Osteocyte (in vitro differentiated cells): ENCODE results near the gene COQ8B. TPM values are rescaled to one million over a fixed set of nuclear protein-coding genes. Genes with fewer than 3 reads are reported as not detected.

ENCODE experiments used
- DNase-seq: peaks from one replicate; pipeline ENCODE4 v3.0.0; 2021; ENCODE audit warnings: mixed read lengths; ENCODE audit not compliant: unreplicated experiment; ENCODE audit errors: extremely low spot score
- H3K27ac Mint-ChIP-seq: one replicate; pipeline ENCODE4 v1.8.0; 2021; ENCODE audit warnings: mild to moderate bottlenecking, mixed read lengths; ENCODE audit not compliant: unreplicated experiment
- H3K27me3 Mint-ChIP-seq: one replicate; pipeline ENCODE4 v1.8.0; 2021; ENCODE audit warnings: mixed read lengths; ENCODE audit not compliant: unreplicated experiment
- H3K36me3 Mint-ChIP-seq: one replicate; pipeline ENCODE4 v1.8.0; 2021; ENCODE audit warnings: mixed read lengths; ENCODE audit not compliant: unreplicated experiment
- H3K4me1 Mint-ChIP-seq: one replicate; pipeline ENCODE4 v1.8.0; 2021; ENCODE audit warnings: mixed read lengths; ENCODE audit not compliant: unreplicated experiment
- H3K4me3 Mint-ChIP-seq: one replicate; pipeline ENCODE4 v1.8.0; 2021; ENCODE audit warnings: mild to moderate bottlenecking, moderate library complexity, mixed read lengths; ENCODE audit not compliant: unreplicated experiment
- H3K9me3 Mint-ChIP-seq: one replicate; pipeline ENCODE4 v1.8.0; 2021; ENCODE audit warnings: mixed read lengths; ENCODE audit not compliant: unreplicated experiment
- total RNA-seq: library from RNA; stranded (reverse); gene quantifications from 2 replicates; pipeline ENCODE4 v1.2.1, GENCODE V29; 2021
- TF ChIP-seq, protein P1 (sequence below): fragments of 200-600 bp; sonication (generic); IDR thresholded peaks from 2 replicates; pipeline ENCODE4 v1.5.0; 2021; ENCODE audit warnings: antibody characterized with exemption, mild to moderate bottlenecking, moderate library complexity

The COQ8B gene
- total RNA-seq, 1 donor from 2014 or later: 42.0 TPM

DNA sequence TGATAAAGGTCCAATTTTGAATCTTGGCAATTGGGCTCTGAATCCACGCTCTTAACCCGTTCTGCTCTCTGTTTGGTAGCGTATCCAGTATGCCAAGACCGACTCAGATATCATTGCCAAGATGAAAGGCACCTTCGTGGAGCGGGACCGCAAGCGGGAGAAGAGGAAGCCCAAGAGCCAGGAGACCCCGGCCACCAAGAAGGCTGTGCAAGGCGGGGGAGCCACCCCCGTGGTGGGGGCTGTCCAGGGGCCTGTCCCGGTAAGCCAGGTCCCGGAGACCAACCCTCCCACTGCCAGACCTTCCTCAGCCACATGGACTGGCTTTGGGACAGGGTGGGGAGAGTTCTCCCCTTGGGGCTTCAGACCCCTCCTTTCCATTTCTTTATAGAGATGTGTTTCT lies 42.7 kb upstream of the COQ8B start:
- Mint-ChIP-seq H3K9me3 (no peaks in the 10 kb centered on the region), H3K4me3 (no peak overlapping the region)
- TF ChIP-seq, protein P1, sequence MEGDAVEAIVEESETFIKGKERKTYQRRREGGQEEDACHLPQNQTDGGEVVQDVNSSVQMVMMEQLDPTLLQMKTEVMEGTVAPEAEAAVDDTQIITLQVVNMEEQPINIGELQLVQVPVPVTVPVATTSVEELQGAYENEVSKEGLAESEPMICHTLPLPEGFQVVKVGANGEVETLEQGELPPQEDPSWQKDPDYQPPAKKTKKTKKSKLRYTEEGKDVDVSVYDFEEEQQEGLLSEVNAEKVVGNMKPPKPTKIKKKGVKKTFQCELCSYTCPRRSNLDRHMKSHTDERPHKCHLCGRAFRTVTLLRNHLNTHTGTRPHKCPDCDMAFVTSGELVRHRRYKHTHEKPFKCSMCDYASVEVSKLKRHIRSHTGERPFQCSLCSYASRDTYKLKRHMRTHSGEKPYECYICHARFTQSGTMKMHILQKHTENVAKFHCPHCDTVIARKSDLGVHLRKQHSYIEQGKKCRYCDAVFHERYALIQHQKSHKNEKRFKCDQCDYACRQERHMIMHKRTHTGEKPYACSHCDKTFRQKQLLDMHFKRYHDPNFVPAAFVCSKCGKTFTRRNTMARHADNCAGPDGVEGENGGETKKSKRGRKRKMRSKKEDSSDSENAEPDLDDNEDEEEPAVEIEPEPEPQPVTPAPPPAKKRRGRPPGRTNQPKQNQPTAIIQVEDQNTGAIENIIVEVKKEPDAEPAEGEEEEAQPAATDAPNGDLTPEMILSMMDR: no peak

DNA sequence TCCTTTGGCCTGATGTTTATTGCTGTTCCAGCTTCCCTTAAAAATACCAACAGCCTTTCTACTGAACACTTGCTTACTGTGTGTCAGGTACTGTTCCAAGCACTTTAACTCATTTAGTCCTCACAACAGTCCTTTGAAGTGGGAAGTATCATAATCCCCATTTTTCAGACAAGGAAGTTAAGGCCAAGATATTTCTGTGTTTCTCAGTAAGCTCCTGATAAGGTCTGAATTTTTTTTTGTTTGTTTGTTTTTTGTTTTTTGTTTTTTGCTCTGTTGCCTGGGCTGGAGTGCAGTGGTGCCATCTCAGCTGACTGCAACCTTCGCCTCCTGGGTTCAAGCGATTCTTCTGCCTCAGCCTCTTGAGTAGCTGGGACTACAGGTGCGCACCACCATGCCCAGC lies 41.8 kb upstream of the COQ8B start:
- no peak overlapping the region for H3K4me3 Mint-ChIP-seq
- peaks cover 53% of the 10 kb centered on the region for H3K36me3 Mint-ChIP-seq

More for the DNA sequence above, 42.7 kb upstream of the COQ8B start:
- H3K36me3 Mint-ChIP-seq: peaks cover 61% of the 10 kb centered on the region
- no peak for DNase-seq
- no peaks in the 10 kb centered on the region for H3K27me3 Mint-ChIP-seq
- peaks cover 8% of the 10 kb centered on the region for H3K4me1 Mint-ChIP-seq
- H3K27ac Mint-ChIP-seq: no peak overlapping the region

DNA sequence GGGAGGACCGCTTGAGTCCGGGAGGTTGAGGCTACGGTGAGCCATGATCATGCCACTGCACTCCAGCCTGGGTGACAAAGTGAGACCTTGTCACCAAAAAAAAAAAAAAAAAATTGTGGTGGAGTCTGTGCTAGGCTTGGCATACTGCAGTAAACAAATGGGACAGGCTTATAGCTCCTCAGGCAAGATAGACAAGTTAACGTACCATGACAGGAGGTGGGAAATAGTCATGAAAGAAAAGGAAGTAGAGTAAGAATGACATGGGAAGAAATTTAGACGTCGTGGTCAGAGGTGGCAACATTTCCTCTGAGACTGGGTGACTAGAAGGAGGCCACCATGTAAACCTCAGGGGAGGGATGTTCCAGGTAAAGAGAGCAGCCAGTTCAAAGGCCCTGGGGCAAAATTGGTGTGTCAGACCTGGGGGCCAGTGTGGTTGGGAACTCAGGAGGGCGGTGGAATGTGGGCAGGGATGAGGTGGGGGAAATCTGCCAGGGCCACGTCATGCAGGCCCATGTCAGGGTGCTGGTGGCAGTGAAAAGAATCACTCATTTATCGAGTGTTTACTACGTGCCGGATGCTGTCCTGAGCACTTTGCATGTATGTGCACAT lies 39.9 kb upstream of the COQ8B start:
- H3K27me3 Mint-ChIP-seq: no peaks in the 10 kb centered on the region
- H3K27ac Mint-ChIP-seq: no peak overlapping the region
- TF ChIP-seq, protein P1: no peak
- no peak for DNase-seq
- H3K4me3 Mint-ChIP-seq: no peak overlapping the region
- H3K4me1 Mint-ChIP-seq: peaks cover 23% of the 10 kb centered on the region
- H3K9me3 Mint-ChIP-seq: no peaks in the 10 kb centered on the region
- H3K36me3 Mint-ChIP-seq: peaks cover 41% of the 10 kb centered on the region

More for the DNA sequence above, 41.8 kb upstream of the COQ8B start:
- H3K4me1 Mint-ChIP-seq: peaks cover 11% of the 10 kb centered on the region
- H3K27me3 Mint-ChIP-seq: no peaks in the 10 kb centered on the region
- TF ChIP-seq, protein P1: no peak
- H3K27ac Mint-ChIP-seq: no peak overlapping the region
- no peak for DNase-seq
- H3K9me3 Mint-ChIP-seq: no peaks in the 10 kb centered on the region

DNA sequence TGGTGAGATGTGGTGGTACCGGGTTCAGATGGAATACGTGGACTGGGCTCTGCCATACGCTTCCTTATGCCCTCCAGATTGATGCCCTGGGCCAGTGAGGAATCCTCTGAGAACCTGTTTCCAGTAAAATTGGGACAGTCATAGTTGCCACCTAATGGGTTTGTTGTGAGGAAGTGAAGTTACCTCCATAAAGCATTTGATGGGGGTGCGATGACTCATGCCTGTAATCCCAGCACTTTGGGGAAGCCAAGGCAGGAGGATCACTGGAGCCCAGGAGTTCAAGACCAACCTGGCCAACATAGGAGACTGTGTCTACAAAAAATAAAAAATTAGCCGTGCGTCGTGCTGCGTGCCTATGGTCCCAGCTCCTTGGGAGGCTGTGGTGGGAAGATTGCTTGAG lies 39.1 kb upstream of the COQ8B start:
- Mint-ChIP-seq H3K27ac (no peak overlapping the region), H3K27me3 (no peaks in the 10 kb centered on the region), H3K4me1 (peaks cover 23% of the 10 kb centered on the region), H3K9me3 (no peaks in the 10 kb centered on the region), H3K4me3 (no peak overlapping the region), H3K36me3 (peaks cover 37% of the 10 kb centered on the region)
- no peak for DNase-seq
- TF ChIP-seq, protein P1: no peak

DNA sequence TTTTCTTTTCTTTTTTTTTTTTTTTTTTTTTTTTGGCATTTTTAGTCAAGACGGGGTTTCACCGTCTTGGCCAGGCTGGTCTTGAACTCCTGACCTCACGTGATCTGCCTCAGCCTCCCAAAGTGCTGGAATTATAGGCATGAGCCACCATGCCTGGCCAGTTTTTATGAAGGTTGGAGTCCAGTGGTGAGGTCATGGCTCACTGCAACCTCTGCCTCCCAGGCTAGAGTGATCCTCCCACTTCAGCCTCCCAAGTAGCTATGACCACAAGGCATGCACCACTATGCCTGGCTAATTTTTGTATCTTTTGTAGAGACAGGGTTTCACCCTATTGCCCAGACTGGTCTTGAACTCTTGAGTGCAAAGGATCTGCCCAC lies 38.5 kb upstream of the COQ8B start:
- TF ChIP-seq, protein P1: no peak
- no peaks in the 10 kb centered on the region for H3K27me3 Mint-ChIP-seq
- H3K4me3 Mint-ChIP-seq: no peak overlapping the region
- H3K27ac Mint-ChIP-seq: no peak overlapping the region
- peaks cover 31% of the 10 kb centered on the region for H3K36me3 Mint-ChIP-seq
- no peak for DNase-seq
- H3K4me1 Mint-ChIP-seq: peaks cover 24% of the 10 kb centered on the region
- H3K9me3 Mint-ChIP-seq: no peaks in the 10 kb centered on the region
